GM19438 (cell line): ENCODE results near the gene NOPCHAP1.
"Not testable (repeated sequence)": the region's sequence is repeated elsewhere in the genome, so short reads cannot be mapped to it uniquely, and the experiment has no call there.

Experiments used
- ATAC-seq: cut with Tn5 transposase; IDR thresholded peaks from one replicate; pipeline ENCODE4 v1.9.1; 2021; ENCODE audit warnings: low read depth; ENCODE audit not compliant: unreplicated experiment

The NOPCHAP1 gene

GRCh38 chr12:104964167-104964855 lies 21.8 kb upstream of the NOPCHAP1 start:
- no peak for ATAC-seq

GRCh38 chr12:104964856-104965205 lies 21.3 kb upstream of the NOPCHAP1 start:
- ATAC-seq = no peak

- peak; percentile 89 for ATAC-seq
Observed at GRCh38 chr12:104966677-104967076, 19.4 kb upstream of the NOPCHAP1 start.

- ATAC-seq = no peak
Observed at GRCh38 chr12:104969343-104969742, 16.8 kb upstream of the NOPCHAP1 start.

GRCh38 chr12:104971306-104971705 lies 14.8 kb upstream of the NOPCHAP1 start:
- no peak for ATAC-seq

- ATAC-seq = no peak
Observed at GRCh38 chr12:104973250-104973649, 12.9 kb upstream of the NOPCHAP1 start.

GRCh38 chr12:104974626-104975290 lies 11.4 kb upstream of the NOPCHAP1 start:
- peak; percentile 93 for ATAC-seq

- ATAC-seq = no peak
Observed at GRCh38 chr12:104975587-104976343, 10.4 kb upstream of the NOPCHAP1 start.

GRCh38 chr12:104976703-104977102 lies 9.4 kb upstream of the NOPCHAP1 start:
- ATAC-seq = no peak

- not testable (repeated sequence) for ATAC-seq
Observed at GRCh38 chr12:104977688-104978087, 8.4 kb upstream of the NOPCHAP1 start.

- ATAC-seq = no peak
Observed at GRCh38 chr12:104985206-104985605, 910 bp upstream of the NOPCHAP1 start.

- ATAC-seq = no peak
Observed at GRCh38 chr12:104990950-104991349, 4.8 kb downstream of the NOPCHAP1 start.

GRCh38 chr12:104991565-104992128 lies 5.5 kb downstream of the NOPCHAP1 start:
- ATAC-seq = no peak

- no peak for ATAC-seq
Observed at GRCh38 chr12:104994336-104994735, 8.2 kb downstream of the NOPCHAP1 start.

- no peak for ATAC-seq
Observed at GRCh38 chr12:104997541-104997940, 11.4 kb downstream of the NOPCHAP1 start.

- no peak for ATAC-seq
Observed at GRCh38 chr12:104998423-104999346, 12.6 kb downstream of the NOPCHAP1 start.

GRCh38 chr12:104999347-104999685 lies 13.2 kb downstream of the NOPCHAP1 start:
- no peak for ATAC-seq

GRCh38 chr12:105001476-105001875 lies 15.4 kb downstream of the NOPCHAP1 start:
- no peak for ATAC-seq

GRCh38 chr12:105013892-105014291 lies 27.8 kb downstream of the NOPCHAP1 start:
- no peak for ATAC-seq

- ATAC-seq = no peak
Observed at GRCh38 chr12:105014603-105015002, 28.5 kb downstream of the NOPCHAP1 start.
